ENCODE measurements around the gene RDM1. TPM values are rescaled to one million over a fixed set of nuclear protein-coding genes. Genes with fewer than 3 reads are reported as not detected.

Gene RDM1
- total and polyA plus RNA-seq, 2 donors (not counting 1 experiment from before 2014, with no cell fraction given): 0.48 to 0.83 TPM

GRCh38 chr17:35875072-35875799 is 55.3 kb downstream of the RDM1 start:
- H3K4me2 ChIP-seq (ENCODE audit: extremely low read depth, insufficient read depth, low read length): no peak overlapping the region

GRCh38 chr17:35872196-35872980 is 58.2 kb downstream of the RDM1 start:
- no peaks in the 10 kb centered on the region for H3K4me1 ChIP-seq (ENCODE audit: control insufficient read depth, extremely low read depth, insufficient read depth, low read length)
- H3K9ac ChIP-seq (ENCODE audit: insufficient read depth, low read length): no peak overlapping the region
- H2AFZ ChIP-seq (ENCODE audit: low read length): no peak overlapping the region
- H3K36me3 ChIP-seq (ENCODE audit: control insufficient read depth, insufficient read depth, low read length): no peaks in the 10 kb centered on the region
- no peaks in the 10 kb centered on the region for H3K79me2 ChIP-seq (ENCODE audit: control insufficient read depth, insufficient read depth, low read length)
- TF ChIP-seq EZH2 (IDR thresholded peaks at IDR 0.05; ENCODE audit: low read length, missing control alignments) (no peak), CTCF (conservative IDR thresholded peaks at IDR 0.05 in 1 of 2, IDR thresholded peaks at IDR 0.05 in 1 of 2; ENCODE audit: low read depth in 1 of 2, low read length in 2 of 2) (no peak)
- H4K20me1 ChIP-seq (ENCODE audit: control insufficient read depth, extremely low read depth, insufficient read depth, low read length): no peaks in the 10 kb centered on the region
- H3K4me3 ChIP-seq (replicated peaks in 1 of 4; ENCODE audit: control extremely low read depth in 1 of 4, insufficient read depth in 1 of 4, low read depth in 3 of 4, low read length in 4 of 4): no peak overlapping the region
- H3K27me3 ChIP-seq (ENCODE audit: control insufficient read depth, insufficient read depth, low read length): no peaks in the 10 kb centered on the region
- no peak overlapping the region for H3K27ac ChIP-seq (ENCODE audit: insufficient read depth, low read length)
- H3K4me2 ChIP-seq (ENCODE audit: extremely low read depth, insufficient read depth, low read length): no peak overlapping the region
- no peaks in the 10 kb centered on the region for H3K9me3 ChIP-seq (ENCODE audit: control insufficient read depth, insufficient read depth, low read depth, low read length)
- DNase-seq (ENCODE audit: low read depth in 2 of 2): no peak

More at GRCh38 chr17:35875072-35875799, 55.3 kb downstream of the RDM1 start:
- TF ChIP-seq CTCF (conservative IDR thresholded peaks at IDR 0.05 in 1 of 2, IDR thresholded peaks at IDR 0.05 in 1 of 2; ENCODE audit: low read depth in 1 of 2, low read length in 2 of 2): no peak
- TF ChIP-seq EZH2 (IDR thresholded peaks at IDR 0.05; ENCODE audit: low read length, missing control alignments): no peak
- Histone ChIP-seq H3K27ac (ENCODE audit: insufficient read depth, low read length) (no peak overlapping the region), H3K9me3 (ENCODE audit: control insufficient read depth, insufficient read depth, low read depth, low read length) (no peaks in the 10 kb centered on the region), H3K4me3 (replicated peaks in 1 of 4; ENCODE audit: control extremely low read depth in 1 of 4, insufficient read depth in 1 of 4, low read depth in 3 of 4, low read length in 4 of 4) (no peak overlapping the region), H3K79me2 (ENCODE audit: control insufficient read depth, insufficient read depth, low read length) (no peaks in the 10 kb centered on the region), H2AFZ (ENCODE audit: low read length) (no peak overlapping the region), H3K36me3 (ENCODE audit: control insufficient read depth, insufficient read depth, low read length) (no peaks in the 10 kb centered on the region), H3K4me1 (ENCODE audit: control insufficient read depth, extremely low read depth, insufficient read depth, low read length) (no peaks in the 10 kb centered on the region), H3K27me3 (ENCODE audit: control insufficient read depth, insufficient read depth, low read length) (no peaks in the 10 kb centered on the region), H4K20me1 (ENCODE audit: control insufficient read depth, extremely low read depth, insufficient read depth, low read length) (no peaks in the 10 kb centered on the region), H3K9ac (ENCODE audit: insufficient read depth, low read length) (no peak overlapping the region)
- DNase-seq (ENCODE audit: low read depth in 2 of 2): no peak

Data from fibroblast of lung (primary cell).